Stimulated activated CD4-positive, alpha-beta T cell treated with anti-CD3 and anti-CD28 coated beads, Interleukin-1b, Interleukin-23, amount 100 ng/mL, for 1 hour (primary cell): ENCODE data around the gene PALLD.

Source experiments
- DNase-seq, 2 donors: peaks; one replicate each; pipeline ENCODE4 v3.0.0-alpha.2; 2020; ENCODE audit warnings: low read depth in 2 of 2

The PALLD gene

DNA sequence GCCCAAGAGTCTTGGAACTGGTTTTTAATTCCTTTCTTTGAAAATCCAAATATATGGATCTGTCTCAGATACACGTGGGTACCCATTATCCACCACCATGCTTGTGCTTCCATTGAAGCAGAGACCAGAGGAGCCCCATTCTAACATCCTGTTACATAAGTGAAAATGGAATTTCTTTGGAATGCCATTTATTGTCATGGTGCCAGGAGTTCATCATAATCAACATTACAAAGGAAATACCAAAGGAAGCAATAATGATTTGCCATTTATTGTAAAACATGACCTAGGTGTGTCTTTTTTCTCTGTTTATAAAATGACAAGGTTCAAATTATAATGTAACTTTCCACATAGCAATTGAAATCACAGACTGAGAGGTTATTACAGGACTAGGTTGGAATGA is 61.7 kb downstream of the PALLD start:
- DNase-seq: no peak

DNA sequence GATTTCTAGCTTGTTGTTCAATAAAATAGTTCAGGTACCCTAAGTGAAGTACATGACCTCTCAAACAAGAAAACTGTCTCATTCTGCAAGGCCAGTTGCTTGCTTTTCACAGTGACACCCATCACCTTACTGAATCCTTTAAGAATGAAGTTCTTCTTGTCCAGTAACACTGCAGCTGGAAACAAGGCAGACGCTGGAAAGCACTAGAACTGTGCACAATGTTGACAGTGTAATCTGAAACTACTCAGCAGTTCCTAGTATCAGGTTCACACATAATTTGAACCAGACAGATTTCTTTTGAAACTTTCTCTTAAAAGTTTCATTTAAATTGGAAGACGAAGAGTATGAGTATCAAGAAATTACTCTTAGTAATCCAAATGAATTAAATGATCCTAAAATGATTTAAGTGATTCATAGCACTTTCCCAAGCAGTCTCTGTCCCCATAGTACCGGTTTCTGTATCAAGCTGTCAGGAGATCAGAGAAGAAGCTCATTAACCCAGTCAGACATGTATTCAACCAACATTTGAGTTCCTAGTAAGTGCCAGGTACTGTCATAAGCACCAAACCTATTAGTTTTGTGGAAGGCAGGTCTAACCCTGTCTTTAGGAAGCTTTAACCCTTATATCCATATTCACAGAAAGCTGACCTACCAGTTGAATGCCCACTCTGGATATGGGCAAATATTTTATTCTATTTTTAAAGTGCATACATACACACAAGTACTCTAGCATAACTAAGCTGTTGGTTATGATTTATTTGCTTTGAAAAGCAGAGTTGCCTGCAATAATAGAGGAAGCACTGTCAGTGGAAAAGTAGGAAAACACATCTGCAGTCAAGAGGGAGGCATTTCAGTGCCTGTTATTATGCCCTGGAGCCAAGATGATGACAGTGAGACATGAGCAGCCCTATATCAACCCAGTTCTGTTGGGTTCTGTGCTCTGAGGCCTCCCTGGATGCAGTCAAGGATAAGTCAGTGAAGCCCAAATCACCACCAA is 63.6 kb downstream of the PALLD start:
- DNase-seq: no peak

DNA sequence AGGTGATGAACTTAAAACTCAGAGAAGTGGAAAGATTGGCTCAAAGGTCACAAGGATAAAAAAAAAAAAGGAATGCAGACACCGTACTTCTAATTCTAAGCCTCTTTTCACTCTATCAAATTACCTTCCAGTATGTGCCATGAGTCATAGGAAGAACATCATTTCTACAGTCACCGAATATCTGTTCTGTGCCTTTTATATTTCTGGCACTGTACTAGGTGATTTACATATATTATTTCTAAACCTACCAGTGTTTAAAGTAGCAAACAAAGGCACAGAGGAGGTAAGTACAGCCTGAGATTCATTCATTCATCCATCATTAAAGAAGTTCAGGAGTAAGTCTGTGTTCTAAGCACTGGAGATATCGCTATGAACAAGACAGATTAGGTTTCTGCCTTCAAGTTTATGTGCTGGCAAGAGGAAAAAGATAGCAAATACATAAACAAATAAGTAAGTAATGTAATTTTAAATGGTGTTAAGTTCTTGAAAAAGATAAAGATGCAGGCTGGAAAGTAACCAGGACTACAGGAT is 65.3 kb downstream of the PALLD start:
- DNase-seq: no peak

DNA sequence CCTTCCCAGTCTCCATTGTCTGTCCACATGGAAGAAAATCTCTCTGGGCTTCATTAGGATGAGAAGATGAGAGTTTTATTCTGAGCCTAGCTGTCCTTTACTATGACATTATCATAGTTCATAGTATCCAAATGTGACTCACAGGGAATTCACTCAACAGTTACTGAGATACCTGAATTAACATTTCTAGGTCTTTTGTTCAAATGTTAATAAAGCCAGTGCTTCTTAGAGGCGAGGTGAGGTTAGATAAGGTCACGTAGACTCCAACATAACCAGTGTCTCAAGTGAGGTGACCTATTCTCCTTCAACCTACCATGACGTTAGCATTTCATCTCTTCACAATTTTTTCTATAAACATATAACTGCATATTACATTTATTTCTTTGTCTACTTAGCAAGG is 67.2 kb downstream of the PALLD start:
- no peak for DNase-seq

DNA sequence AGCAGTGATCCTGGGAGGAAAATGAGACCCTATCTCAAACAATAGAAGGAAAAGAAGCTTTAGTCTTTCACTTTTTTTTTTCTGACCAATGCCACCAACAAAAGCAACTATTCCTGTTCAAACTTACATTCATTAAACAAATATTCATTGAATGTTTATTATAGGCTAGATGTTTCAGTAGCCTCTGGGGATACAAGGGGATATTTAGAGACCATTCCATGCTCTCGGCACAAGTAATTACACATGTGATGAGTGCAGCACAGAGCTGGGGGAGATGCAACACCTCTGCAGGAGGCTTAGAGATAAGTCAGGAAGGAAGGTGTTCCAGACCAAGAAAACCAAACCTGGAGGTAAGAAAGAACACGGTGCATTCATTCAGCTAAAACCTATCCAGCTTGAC is 68.3 kb downstream of the PALLD start:
- DNase-seq: no peak

DNA sequence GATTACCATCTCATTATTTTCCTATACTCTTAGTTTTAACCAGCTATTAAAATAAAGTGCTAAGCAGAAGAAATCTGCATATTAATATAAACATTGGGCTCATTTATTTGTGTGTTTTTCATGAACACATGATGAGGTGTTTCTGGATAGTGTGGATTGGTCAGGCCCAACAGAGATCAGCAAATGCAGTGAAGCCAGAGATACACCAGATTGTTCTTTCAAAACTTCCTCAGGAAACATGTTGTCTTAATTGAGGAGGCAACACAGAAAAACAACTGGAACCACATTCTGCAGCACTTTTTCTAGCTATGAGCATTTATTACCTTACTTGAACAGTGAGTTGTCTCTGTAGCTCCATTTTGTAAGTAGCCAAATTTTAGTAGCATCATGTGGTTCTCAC is 69.9 kb downstream of the PALLD start:
- no peak for DNase-seq

DNA sequence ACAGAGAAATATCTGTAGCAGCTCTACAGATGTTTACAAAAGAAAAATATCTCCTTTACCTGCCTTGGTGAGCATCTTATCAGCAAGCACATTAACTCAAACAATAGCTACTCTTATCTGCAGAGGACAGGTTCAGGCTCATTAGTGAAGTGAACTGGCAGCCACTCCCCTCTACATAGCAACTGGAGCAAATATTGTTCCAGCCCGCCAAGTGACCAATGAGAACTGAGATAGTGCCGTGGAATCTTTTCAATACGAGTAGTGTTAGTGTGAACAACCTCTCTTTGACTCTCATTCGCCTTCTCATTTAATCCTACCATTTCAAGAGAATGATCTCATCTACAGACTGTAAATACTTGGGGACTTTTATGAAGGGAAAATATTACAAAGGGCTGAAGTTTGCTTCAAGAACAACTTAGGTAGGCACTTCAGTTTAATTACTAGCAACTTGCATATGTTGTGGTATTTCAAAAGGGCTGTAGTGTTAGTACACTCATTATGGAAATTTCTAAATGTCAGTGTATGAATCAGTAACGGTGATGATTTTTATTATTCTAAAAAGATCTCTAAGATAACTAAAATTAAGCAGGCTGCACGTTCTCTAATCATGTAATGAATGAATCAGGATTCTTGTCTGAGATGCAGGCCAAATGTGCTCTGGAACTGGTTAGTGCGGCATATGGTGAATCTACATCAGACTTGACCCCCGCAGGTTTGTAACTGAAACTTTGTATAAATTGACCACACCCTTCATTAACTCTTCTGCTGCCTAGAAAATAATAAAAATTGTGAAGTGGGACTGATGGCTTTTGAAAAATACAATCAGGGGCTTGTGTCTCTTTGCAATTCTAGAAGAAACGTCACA is 72.4 kb downstream of the PALLD start:
- DNase-seq: no peak

DNA sequence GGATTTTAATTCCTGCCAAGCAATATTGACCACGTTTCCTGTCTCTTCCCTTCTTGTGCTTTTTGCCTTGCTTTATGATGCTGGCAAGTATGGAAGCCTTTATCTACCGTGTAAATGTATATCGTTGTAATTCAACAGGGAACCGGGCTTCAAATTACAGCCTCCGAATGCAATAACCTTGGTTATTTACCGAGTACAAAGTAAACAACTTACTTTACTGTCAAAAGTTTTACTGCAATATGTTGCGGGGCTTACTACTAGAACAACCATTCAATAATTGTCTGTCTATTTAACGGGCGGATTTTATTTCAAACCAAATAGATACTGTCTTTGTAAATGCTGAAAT is 73.1 kb downstream of the PALLD start:
- no peak for DNase-seq

DNA sequence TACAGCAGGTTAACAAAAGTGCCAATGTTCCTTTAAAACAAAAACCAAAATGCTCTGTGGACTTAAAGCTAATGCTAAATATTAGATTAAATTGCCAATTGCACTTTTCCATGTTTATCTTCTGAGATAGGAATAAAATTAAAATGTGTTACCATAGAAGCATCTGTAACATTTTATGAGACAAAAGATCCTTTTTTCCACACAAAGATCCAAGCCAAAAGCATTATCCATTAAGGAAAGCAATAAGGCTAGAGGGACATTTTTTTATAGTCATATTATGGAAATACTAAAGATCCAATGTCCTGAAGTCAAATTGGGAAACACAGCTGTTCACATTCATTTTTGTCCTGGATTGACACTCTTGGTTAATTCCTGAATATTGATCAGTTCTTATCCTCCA is 73.6 kb downstream of the PALLD start:
- no peak for DNase-seq

DNA sequence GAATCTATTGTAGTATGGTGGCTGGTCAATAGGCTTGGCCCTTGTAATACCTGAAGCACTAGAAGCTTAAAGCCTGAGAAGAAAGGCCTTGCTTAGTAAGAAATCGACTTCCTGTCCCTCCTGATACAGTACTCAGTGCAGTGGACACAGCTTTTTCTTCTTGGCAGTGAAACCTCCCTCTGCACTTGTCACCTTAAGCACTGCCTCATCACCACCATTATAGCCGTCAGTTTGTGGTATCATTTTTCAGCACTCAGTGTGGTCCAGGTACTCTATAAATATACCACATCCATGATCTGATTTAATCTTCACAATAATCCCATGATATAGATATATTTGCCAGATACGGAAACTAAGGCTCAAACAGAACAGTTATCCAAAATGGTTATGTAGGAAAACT is 75.2 kb downstream of the PALLD start:
- DNase-seq: no peak

DNA sequence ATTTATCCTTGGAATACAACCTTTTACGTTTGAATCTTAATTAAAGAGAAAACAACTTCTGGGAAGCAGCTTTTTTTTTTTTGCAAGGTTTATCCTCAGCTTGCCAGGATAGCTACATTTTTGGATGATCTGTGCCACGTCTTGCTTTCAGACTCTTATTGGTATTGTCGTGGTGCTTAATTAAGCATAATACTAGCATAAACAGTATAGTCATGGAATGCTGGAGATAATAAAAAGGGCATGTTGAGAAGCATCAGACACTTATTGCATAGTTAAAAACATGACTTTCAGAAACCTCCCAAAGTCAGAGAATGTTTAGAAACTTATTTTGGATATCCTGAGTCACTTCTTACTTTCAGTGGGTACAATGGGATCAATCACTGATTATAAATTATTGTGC is 77.0 kb downstream of the PALLD start:
- DNase-seq: no peak

DNA sequence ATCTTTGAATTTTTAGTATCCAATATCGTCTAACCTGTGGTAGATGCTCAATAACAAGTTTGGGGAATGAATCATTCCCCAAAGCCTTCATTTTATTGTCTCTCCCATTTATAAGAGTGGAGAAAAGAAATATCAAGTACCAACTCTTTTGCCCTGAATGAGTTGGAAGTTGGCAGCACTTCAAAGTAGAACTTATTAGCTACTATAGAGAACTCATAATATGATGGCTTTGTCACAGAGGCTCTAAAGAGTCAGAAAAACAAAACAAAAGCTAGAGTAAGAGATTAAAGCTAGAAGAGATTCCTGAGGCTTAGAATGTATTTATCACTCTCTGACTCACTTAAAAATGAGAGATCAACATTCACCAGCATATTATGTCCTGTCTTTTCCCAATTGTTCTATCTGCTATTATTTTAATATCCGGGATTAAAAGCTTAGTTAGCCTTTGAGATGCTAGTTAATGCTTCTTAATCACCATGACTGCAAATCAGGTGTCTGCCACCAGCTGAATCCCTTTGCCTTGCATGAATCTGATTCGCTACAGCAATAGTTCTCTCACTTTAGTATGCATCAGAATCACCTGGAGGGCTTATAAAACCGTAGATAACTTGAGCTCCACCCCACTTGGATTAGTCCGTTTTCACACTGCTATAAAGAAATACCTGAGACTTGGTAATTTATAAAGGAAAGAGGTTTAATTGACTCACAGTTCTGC is 77.9 kb downstream of the PALLD start:
- no peak for DNase-seq

DNA sequence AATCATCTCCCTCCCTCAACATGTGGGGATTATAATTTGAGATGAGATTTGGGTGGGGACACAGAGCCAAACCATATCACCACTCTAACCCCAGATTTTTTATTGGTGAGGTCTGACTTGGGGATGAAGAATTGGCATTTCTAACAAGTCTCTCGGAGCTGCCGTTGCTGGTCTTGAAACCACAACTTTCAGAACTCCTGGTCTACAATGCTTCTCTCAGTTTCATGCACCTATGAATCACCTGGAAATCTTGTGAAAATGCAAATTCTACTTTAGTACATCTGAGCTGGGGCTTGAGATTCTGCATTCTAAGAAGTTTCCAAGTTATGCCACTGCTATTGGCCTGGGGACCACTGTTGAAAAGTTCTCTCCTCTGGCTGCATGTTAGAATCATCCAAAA is 78.6 kb downstream of the PALLD start:
- DNase-seq: no peak

DNA sequence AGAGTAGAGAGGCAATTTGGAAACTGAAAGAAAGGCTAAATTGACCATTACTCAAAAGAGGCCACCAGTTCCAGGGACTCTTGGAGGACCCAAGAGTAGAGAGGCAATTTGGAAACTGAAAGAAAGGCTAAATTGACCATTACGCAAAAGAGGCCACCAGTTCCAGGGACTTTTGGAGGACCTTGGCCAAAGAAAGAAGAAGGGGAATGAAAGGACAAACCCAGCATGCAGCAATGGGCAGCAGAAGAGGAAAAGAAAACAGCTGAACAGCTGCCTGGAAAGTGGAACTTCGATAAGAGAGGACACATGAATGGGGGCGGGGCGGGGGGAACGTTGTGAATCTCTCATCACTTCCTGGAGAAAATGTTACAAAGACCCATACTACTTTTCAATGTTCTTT is 80.8 kb downstream of the PALLD start:
- no peak for DNase-seq

DNA sequence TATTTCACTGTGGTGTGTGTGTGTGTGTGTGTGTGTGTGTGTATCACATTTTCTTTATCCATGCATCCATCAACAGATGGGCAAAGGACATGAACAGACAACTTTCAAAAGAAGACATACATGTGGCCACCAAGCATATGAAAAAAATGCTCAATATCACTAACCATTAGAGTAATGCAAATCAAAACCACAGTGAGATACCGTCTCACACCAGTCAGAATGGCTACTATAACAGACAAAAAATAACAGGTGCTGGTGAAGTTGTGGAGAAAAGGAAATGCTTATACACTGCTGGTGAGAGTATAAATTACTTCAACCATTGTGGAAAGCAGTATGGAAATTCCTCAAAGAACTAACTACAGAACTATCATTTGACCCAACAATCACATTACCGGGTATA is 83.4 kb downstream of the PALLD start:
- DNase-seq: no peak

DNA sequence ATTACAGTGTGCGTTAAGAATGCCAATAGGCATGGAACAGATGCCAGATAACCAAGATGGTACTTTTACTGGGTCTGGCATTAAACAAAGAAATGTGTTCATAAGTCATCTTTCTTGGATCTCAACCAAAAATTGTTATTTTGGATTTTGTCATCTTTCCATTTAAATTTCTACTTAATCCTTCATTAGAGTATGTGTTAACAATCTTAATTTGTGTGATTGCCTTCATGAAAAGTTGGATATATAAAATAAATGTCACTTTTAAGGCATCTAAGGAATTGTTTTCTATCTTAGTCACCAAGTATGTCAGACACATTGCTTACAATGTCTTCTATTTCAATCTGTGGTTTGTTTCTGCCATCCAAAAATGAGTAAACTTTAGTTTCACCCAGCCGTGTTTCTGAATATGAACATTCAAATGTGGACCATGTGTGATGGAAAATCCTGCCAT is 87.5 kb downstream of the PALLD start:
- no peak for DNase-seq

DNA sequence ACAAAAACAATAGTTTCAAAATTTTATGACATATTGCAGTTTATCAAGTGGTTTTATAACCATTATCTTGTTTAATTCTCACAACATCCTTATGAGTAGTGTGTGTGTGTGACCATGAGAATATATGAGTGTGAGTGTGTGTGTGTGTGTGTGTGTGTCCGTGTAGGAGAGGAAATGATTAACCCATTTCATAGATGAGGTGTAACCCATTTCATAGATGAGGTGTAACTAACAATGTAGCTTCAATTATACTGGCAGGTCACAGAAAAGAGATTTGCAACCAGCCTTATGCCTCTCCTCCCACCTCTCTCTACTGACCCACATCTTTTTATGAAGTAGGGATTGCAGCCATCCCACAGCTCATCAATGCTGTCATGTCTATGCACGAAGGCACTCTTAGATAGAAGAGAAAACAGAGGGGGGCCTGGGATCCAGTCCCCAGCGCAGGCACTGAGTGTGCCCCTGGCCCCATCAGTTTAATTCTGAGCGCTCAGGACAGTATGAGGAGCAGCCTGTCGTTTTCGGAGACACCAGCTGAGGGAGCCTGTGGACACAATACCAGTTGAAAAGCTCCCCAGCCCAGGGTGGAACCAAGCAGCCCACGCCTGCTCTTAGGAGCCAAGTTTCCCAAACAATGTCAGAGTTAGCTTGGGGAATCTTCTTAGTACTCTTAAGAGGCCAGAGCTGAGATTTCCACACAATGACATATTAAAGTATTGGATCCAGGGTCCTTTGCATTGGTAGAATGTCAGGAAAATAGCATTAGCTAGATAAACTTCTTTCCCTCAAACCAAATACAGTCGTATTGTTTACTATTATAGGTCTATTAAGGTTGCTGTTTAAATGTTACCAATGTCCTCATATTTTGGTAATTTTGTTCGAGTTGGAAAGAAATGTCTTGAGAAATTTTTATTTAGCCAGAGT is 88.6 kb downstream of the PALLD start:
- no peak for DNase-seq

DNA sequence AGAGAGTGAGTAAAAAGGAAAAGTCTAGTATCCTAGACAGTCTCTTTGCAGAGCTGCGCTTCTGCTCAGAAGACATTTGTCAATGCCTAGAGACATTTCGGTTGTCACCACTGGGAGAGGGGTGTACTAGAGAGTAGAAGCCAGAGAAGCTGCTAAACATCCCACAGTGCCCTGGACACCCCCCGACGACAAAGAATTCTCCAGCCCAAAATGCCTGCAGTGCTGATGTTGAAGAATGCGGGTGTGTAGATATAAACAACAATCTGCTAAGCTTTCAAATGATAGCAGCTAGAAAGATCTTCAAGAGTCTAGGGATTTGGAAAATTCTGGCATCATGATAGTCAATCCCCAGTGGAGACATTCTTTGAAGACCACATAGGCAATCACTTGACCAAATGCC is 90.1 kb downstream of the PALLD start:
- no peak for DNase-seq

DNA sequence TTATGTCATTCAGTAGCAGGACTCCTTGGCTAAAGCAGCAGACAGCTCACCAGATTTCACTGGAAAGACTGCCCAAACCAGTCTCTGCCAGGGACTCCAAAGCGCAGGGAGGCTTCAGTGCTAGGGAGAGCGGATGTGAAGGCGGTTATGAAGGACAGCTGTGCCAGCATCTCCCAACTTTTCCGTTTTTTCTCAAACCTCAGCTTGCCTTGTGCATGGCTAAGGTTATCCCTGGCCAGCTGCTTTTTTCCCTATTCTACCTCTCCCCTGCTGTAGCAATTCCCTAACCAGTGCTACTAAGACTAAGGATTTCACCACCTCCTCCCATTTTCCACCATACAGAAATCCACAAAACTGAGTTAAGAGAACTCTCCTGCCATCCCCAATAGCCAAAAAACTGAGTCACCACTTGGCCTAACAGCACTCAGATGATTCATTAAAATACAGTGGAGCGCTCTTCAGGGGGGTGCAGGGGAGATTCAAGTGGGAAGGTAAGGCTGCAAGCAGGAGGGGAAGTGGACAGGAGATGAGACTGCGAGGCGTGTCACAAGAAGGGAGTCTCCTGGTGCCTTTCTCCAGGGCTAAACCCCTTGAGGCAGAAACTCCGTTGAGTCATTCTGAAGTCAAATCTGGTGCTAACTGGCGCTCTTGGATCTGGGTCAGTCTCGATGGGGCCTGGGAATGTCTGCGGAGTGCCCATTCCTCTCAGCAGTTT is 90.7 kb downstream of the PALLD start:
- DNase-seq: no peak

DNA sequence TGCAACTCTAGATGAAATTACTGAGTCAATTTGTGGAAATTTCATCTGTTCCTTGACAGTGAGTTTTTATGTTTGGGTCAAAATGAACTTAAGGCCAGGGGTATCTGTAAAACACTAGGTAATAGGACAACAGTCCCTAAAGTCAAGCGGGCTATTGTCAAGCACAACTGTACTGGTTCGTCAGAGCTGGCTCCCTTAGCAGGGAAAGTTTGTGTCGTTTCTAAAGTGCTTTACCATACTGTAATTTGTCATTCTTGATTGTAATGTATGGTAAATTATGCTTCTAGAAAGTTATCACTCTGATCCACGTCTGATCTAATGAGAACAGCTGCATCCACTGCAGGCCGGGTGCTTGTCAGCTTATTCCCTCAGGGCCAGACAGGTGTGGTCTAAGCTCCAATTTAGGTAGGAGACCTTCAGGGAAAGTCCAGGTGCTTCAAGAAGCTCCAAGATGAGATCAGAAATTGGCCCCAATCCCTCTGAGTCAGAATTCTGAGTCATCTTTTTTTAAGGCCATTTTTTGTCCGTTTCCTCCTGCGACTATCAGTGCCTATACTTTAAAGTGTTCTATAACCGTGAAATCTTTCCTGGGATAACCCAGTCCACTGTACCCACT is 92.2 kb downstream of the PALLD start:
- no peak for DNase-seq
